ENCODE data around the gene TAOK2. TPM values are rescaled to one million over a fixed set of nuclear protein-coding genes. Genes with fewer than 3 reads are reported as not detected.
A peak's percentile ranks its signal among the peaks of the same experiment; 100 is the strongest.

The TAOK2 gene
- total RNA-seq, 4 donors from 2014 or later: 28.4 to 70.0 (median 46.6) TPM

DNA sequence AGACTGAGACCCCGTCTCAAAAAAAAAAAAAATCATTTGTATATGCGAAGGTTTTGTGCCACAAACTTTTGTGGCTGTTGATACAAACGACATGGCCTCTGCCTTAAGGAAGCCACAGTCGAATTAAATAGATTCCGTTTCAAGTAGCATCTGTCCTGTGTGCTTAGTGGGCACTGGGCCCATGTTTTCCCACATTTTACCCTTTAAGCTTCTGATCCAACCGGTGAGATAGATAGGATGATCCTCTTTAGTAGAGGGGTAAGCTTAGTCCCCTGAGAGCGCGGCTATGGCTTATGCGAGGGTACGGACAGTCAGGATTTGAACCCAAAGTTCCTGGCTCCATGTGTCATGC lies 12.6 kb upstream of the TAOK2 start:
- Histone ChIP-seq H3K27ac (peak overlapping the region; percentile 87 to 92), H3K27me3 (no peaks in the 10 kb centered on the region), H3K9me3 (no peaks in the 10 kb centered on the region), H3K4me3 (peak overlapping the region; percentile 67 to 71), H3K36me3 (no peaks in the 10 kb centered on the region), H3K4me1 (no peaks in the 10 kb centered on the region)
- no peak for DNase-seq
- TF ChIP-seq, protein P1, sequence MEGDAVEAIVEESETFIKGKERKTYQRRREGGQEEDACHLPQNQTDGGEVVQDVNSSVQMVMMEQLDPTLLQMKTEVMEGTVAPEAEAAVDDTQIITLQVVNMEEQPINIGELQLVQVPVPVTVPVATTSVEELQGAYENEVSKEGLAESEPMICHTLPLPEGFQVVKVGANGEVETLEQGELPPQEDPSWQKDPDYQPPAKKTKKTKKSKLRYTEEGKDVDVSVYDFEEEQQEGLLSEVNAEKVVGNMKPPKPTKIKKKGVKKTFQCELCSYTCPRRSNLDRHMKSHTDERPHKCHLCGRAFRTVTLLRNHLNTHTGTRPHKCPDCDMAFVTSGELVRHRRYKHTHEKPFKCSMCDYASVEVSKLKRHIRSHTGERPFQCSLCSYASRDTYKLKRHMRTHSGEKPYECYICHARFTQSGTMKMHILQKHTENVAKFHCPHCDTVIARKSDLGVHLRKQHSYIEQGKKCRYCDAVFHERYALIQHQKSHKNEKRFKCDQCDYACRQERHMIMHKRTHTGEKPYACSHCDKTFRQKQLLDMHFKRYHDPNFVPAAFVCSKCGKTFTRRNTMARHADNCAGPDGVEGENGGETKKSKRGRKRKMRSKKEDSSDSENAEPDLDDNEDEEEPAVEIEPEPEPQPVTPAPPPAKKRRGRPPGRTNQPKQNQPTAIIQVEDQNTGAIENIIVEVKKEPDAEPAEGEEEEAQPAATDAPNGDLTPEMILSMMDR (IDR thresholded peaks at IDR 0.05): no peak
- TF ChIP-seq POLR2A (IDR thresholded peaks at IDR 0.05): no peak
- intact Hi-C loops (cut with DNase I; ENCODE audit: low total_unique reads): no loop called here

DNA sequence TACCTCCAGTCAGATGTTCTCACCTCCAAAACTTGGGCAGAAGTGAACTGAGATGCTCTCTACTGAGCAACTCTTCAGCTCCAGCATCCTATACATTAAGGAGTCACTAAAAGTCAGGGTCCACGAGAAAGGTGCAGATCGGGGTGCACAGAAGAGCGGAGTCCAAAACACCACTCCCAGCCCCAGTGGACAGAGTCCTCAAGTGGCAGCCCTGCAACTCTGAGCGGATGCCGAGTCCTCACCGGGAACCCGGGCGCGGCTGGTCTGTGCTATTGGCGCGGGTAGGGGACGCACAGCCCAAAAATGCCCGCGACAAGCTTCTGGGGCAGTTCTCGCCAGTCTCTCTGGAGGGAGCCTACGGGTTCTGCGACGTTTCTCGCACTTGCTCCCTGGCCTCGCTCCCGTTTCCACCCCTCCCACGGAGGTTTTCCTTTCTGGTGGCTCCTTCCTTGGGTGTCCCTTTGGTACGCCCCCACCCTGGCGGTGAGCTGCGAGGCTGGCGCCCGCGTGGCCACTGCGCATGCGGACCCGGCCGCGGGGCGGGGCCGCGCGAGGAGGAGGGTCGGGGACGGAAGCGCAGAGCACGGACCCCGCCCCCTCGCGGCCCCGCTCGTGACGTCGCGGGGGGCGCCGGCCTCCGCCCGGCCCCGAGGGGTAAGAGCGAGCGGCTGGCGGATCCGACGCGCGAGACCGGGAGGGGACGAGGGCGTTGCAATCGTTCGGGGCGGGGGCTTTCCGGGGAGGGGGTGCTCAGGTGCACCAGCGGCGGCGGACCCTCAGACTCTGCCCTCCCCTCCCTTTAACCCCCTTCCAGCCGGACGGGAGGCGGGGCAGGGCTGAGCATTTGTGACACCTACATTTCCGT lies 12.0 kb upstream of the TAOK2 start, which contains the start of gene TMEM219:
Gene TMEM219, plus strand, starts transcription at position 601 of the 865 bp plus-strand sequence. CDS start 1,065 bp downstream, outside the sequence.
- no peaks in the 10 kb centered on the region for H3K9me3 ChIP-seq
- no peaks in the 10 kb centered on the region for H3K27me3 ChIP-seq
- no peaks in the 10 kb centered on the region for H3K36me3 ChIP-seq
- no peaks in the 10 kb centered on the region for H3K4me1 ChIP-seq
- peak within 1 kb of the TSS; percentile 87 to 92 for H3K27ac ChIP-seq
- intact Hi-C loops (cut with DNase I; ENCODE audit: low total_unique reads): no loop called here
- peak within 1 kb of the TSS; percentile 67 to 71 for H3K4me3 ChIP-seq
- TF ChIP-seq, protein P1 (IDR thresholded peaks at IDR 0.05): peak; percentile 23 to 88 (median 69)
- peak; percentile 66 to 83 for TF ChIP-seq POLR2A (IDR thresholded peaks at IDR 0.05)
- peak; percentile 89 to 95 for DNase-seq

DNA sequence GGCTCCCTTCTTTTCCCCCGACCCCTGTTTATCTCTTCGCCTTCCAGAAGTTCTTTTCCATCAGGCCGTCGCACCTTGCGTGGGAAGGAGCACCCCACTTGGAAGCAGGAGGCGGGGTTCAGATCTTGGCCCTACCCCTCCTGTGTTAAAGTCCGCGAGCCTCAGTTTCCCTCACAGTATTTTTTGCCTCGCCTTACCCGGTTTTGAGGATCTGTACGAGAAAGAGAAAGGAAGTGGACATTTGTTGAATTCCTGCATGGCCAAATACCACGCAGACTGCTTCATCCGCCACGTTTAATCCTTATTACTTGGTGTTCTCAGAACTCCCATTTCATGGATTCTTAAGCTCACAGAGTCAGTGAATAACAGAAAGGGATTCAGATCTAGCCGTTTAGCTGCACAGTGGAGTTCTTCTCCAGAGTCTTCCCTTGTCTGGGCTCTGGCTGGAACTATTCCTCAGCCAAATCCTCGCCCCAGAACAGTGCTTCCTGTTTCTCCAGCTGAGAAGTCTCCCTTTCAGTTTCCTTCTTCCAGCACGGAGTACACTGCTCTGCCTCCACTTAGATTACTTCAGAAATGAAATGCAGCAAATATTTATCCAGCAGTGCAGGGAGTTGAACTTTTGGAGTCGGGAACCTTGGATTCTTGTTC lies 11.2 kb upstream of the TAOK2 start:
- Histone ChIP-seq H3K36me3 (no peaks in the 10 kb centered on the region), H3K4me1 (no peaks in the 10 kb centered on the region), H3K4me3 (peak overlapping the region; percentile 67 to 71), H3K27me3 (no peaks in the 10 kb centered on the region), H3K9me3 (no peaks in the 10 kb centered on the region), H3K27ac (peak overlapping the region; percentile 87 to 92)
- intact Hi-C loops (cut with DNase I; ENCODE audit: low total_unique reads): no loop called here
- DNase-seq: no peak
- no peak for TF ChIP-seq POLR2A (IDR thresholded peaks at IDR 0.05)
- TF ChIP-seq, protein P1 (IDR thresholded peaks at IDR 0.05): no peak

DNA sequence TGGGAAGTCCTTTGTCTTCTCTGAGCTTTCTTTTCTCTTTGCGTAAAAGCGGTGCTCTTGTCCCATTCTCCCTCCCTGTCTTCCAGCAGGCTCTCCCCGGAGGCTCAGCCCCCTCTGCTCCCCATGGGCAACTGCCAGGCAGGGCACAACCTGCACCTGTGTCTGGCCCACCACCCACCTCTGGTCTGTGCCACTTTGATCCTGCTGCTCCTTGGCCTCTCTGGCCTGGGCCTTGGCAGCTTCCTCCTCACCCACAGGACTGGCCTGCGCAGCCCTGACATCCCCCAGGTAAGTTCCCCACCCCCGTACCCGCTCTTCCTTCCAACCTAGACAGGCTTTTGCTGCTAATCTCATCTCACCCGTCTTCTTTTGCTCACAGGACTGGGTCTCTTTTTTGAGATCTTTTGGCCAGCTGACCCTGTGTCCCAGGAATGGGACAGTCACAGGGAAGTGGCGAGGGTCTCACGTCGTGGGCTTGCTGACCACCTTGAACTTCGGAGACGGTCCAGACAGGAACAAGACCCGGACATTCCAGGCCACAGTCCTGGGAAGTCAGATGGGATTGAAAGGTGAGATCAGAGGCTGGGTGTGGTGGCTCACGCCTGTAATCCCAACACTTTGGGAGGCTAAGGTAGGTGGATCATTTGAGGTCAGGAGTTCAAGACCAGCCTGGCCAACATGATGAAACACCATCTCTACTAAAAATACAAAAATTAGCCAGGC lies 10.5 kb upstream of the TAOK2 start:
- Histone ChIP-seq H3K36me3 (no peaks in the 10 kb centered on the region), H3K27me3 (no peaks in the 10 kb centered on the region), H3K27ac (peak overlapping the region; percentile 87 to 92), H3K4me1 (no peaks in the 10 kb centered on the region), H3K4me3 (peak overlapping the region; percentile 67 to 71), H3K9me3 (no peaks in the 10 kb centered on the region)
- intact Hi-C loops (cut with DNase I; ENCODE audit: low total_unique reads): no loop called here
- no peak for DNase-seq
- TF ChIP-seq, protein P1 (IDR thresholded peaks at IDR 0.05): no peak
- TF ChIP-seq POLR2A (IDR thresholded peaks at IDR 0.05): no peak

All from uterus (tissue), 4 donors.